GM19438 (cell line): ENCODE results near the gene GRM7.

Experiments used
- ATAC-seq: cut with Tn5 transposase; IDR thresholded peaks from one replicate; pipeline ENCODE4 v1.9.1; 2021; ENCODE audit warnings: low read depth; ENCODE audit not compliant: unreplicated experiment

Gene GRM7

GRCh38 chr3:7290077-7290825 is 429.3 kb downstream of the GRM7 start:
- no peak for ATAC-seq

- no peak for ATAC-seq
Observed at GRCh38 chr3:7292362-7292761, 431.4 kb downstream of the GRM7 start.

- ATAC-seq = no peak
Observed at GRCh38 chr3:7293286-7293685, 432.4 kb downstream of the GRM7 start.

DNA sequence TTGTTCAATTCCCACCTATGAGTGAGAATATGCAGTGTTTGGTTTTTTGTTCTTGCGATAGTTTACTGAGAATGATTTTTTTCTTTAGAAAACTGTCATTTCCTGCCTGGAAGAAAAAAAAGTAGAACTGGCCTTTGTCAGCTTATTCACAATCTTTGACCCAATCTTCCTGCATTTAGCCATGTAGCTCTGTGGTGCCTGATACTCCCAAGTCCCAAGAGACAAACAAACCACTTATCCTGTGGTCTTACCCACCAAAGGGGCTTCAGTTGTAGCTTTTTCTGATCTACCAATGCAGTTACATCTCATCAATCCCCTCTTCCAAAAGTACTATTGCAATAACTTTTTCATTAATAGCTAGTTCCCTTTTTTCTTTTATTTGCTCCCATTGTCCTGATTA is 444.6 kb downstream of the GRM7 start:
- no peak for ATAC-seq

- ATAC-seq = no peak
Observed at GRCh38 chr3:7306901-7307300, 446.0 kb downstream of the GRM7 start.

DNA sequence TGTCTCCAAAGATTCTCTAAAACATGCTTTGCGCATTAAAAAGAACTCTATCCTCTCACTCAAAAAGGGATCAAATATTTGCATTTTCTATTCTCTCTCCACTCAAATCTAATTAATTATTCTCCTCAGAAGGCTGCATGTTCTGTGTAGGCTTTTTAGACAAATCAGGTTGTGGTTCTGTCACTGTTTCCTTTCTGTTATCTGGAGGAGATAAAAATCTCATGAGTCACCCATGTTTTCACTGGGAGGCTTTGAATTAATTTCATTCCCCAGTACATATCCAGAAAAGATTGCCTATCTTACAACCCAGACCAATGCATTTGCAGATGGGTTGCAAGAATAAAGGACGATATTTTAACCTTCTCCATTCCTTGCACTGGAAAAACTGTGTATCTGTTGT is 446.5 kb downstream of the GRM7 start:
- no peak for ATAC-seq

- ATAC-seq = no peak
Observed at GRCh38 chr3:7309641-7310102, 448.8 kb downstream of the GRM7 start.

DNA sequence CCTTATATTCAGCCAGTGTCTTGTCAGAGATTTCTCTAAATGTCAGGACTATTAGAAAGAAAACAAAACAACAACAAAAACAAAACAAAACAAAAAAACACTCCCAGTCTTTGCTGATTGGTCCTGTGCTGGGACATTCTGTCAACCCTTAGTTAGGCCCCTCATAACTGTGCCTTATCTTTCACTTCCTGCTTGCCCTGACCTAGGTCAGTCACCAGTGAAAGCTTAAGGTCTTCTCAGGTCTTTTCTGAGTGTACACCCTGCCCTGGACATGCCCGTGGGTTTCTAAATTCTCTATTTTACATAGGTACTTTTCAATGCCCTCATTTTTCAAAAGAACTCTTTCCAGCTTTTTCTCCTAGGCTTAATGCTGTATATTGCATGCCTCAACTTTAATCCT is 454.1 kb downstream of the GRM7 start:
- ATAC-seq = no peak

DNA sequence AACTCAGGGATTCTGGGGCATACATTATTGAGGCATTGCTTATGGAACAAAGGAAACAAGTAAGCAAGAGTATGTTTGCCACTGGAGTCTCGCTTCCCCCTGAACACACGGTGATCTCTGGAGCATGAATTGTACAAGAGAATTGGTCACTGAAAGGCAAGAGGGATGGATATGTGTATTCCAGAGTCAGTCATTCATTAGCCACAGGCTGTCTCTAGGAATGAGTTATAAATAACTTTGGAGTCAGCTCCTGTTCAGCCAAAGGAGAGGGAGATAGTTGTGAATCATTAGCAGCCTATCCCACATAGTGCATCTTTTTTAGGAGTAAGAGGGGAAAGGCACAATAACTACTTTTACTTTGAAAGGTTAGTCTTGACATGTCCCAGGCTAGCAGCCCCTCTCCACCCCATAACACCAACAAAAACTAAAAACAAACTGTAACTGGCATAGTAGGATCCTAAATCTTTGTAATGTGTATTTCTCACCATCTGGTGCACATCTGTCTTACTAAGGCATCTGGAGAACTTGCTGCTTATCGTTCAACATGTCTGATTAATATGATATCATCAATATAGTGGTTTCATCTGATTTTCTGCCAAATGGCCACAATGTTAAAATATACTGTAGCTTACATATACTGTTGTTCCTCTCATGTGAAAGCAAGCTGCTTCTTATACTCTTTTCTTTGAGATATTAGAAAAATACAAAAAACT is 462.2 kb downstream of the GRM7 start:
- no peak for ATAC-seq

GRCh38 chr3:7328339-7328738 is 467.4 kb downstream of the GRM7 start:
- no peak for ATAC-seq

DNA sequence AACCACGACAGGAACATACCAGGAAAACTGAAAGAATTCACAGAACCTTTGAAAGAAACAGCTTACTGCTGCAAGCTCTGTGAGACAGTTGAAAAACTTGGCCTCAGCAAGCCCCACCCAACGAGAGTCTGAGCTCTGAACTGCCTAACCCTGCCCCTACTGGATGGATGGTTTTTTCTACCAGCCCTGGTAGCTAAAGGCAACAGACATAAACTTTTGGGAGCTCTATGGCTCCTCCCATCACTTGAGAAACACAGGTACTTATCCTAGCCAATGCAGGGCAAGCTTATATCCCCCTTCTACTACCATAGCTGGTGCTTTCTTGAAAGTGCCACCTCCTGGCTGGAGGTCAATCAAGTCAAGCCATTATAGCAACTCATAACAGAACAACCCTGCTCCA is 471.8 kb downstream of the GRM7 start:
- no peak for ATAC-seq

DNA sequence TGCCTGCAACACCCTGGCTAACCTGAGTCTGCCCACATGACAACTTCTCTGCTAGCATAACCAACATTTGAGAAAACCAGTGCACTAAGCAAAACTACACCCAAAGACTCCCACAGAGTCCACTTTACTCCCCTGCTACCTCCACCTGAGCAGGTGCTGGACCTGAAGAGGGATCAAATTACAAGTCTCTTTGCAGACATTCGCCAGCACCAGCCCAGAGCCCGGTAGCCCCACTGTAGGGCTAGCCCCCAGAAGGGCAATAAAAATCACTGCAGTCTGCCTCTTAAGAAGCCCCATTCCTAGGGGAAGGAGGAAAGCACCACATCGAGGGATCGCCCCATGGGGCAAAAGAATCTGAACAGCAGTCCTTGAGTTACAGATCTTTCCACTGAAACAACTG is 472.2 kb downstream of the GRM7 start:
- ATAC-seq = no peak

DNA sequence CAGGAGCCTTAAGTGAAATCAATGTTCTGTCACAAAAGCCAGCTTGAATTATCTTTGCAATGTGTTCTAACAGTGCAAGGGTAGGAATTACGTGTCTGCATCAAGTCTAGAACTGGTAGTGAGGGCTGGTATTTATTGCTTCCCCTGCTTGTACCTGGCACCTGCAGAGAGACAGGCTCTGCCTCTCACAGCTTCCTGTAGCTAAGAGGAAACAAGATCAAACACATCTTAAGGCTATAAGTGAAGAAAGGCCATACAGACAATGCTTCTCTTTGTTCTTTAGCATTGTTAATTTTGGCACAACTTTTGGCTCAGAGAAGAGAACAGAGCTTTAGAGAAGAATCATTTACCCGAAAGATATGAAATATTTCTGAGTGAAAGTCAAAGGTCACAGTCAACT is 479.9 kb downstream of the GRM7 start:
- no peak for ATAC-seq

DNA sequence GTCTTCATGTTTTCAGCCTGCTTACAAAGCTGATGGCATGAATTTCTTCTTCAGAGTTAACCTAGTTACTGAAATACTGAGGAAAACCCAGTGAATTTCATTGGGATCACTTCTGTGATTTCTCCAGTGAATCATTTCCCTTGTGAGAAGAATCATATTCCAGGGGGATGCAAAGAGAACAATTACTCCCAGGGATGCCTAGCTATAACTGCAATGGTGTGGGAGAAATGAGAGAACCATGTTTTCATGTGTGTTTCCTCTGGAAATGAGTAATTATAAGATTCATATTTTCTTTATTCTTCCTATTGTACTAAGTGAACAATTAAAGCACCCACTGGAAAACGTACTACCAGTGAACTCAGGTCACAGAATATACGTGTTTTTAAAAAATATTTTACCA is 485.4 kb downstream of the GRM7 start:
- no peak for ATAC-seq

DNA sequence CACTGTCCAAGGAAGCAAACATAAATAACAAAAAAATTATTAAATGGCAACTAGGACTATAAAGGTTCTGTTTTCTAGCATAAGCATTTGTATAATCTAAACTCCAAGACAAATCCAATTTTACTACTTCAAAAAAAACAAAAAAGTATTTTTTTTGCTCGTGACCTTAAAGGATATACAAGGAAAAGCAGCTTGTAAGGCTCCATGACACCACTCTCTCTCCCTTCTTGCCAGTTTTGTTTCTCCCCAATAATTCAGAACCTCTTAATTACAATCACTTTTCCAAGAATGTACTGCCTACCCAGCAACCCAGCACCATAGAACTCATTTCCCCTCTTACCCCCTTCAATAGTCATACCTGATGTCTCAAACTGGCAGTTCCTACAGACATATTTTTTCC is 496.2 kb downstream of the GRM7 start:
- no peak for ATAC-seq

- no peak for ATAC-seq
Observed at GRCh38 chr3:7367968-7368367, 507.1 kb downstream of the GRM7 start.

DNA sequence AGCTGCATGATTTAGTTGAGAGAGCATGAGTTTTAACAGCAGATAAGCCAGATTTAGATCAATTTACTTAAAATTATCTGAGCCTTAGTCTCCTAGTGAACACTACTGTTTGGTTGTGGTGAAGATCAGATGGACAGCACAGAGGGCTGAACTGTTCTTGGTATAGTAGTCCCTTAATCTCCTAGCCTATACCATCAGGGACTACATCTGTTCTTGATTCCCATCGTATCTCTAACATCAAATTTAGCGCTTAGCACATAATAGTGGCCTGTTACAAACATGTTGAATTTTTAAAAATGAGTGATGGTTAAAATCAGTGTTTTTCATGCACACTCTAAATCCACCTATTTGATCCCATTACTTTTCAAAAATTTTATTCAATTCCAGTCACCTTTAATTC is 507.7 kb downstream of the GRM7 start:
- ATAC-seq = no peak

GRCh38 chr3:7371693-7372572 is 511.0 kb downstream of the GRM7 start:
- no peak for ATAC-seq

DNA sequence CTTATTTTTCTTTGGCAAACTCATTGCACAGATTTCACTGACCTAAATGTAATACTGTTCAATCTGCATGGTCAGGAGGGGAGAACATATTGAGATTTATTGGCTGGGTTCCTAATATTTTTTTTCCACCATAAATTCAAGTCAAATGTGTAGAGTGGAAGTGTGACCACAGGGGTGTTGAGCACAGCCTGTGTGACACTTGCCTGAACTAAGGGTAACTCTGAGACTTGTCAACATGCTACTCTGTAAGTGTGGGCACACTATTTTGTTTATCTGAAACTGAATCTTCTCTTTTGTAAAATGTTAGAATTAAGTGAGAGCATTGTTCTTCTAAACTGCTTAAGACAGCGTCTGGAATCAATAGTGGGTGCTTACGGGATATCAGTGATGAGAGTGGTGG is 516.2 kb downstream of the GRM7 start:
- no peak for ATAC-seq

- ATAC-seq = no peak
Observed at GRCh38 chr3:7381741-7382140, 520.8 kb downstream of the GRM7 start.

DNA sequence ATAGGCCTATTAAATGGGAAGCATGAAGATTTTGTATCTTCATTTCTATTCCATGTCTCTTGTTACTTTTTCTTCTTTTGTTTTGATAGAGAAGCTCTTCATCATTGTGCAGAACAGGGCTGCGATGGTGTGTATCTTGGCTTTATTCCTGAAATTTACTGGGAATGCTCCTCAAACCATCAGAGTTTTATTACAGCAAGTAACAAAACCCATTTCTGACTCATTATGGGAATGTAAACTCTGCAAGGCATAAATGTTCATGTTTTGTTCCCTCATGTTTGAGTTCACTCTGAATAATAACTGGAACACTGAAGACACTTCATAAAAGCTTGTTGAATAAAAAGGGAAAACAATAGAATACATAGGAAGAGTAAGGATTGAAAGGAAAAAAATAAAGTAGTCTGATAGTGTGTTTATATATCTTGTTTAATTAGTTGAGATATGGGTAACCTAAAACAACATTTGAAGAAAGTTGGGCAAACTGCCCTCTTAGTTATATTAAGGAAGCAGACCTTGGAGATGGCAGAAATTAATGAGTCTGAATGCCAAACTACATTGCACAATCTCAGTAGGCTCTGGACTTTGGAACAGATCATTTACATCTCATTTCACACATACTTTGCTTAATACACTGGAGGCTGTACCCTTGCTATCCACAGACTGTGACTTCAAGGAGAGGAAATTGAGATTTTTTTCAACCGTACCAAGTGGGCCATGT is 521.5 kb downstream of the GRM7 start:
- no peak for ATAC-seq
